IPS DF 19.7 (cell line): ENCODE data around the gene ZNF775.
"Not testable (repeated sequence)": the region's sequence is repeated elsewhere in the genome, so short reads cannot be mapped to it uniquely, and the experiment has no call there.

Experiments used
- DNase-seq: peaks from one replicate; pipeline ENCODE4 v3.0.0-alpha.2; 2013; ENCODE audit warnings: low read depth, low spot score

The ZNF775 gene

GRCh38 chr7:150382123-150382843 is 3.2 kb downstream of the ZNF775 start:
- DNase-seq = no peak

- DNase-seq = no peak
Measured at GRCh38 chr7:150382844-150383225, 3.7 kb downstream of the ZNF775 start.

- DNase-seq = peak; percentile 95
Measured at GRCh38 chr7:150383710-150384397, 4.7 kb downstream of the ZNF775 start.

GRCh38 chr7:150384406-150385301 is 5.5 kb downstream of the ZNF775 start:
- no peak for DNase-seq

- DNase-seq = no peak
Measured at GRCh38 chr7:150385302-150385723, 6.2 kb downstream of the ZNF775 start.

GRCh38 chr7:150385884-150386283 is 6.8 kb downstream of the ZNF775 start:
- DNase-seq = not testable (repeated sequence)

GRCh38 chr7:150388306-150388705 is 9.2 kb downstream of the ZNF775 start:
- DNase-seq = no peak

GRCh38 chr7:150388709-150389531 is 9.8 kb downstream of the ZNF775 start:
- DNase-seq = no peak

GRCh38 chr7:150389532-150389816 is 10.3 kb downstream of the ZNF775 start:
- no peak for DNase-seq

GRCh38 chr7:150390205-150390604 is 11.1 kb downstream of the ZNF775 start:
- DNase-seq = no peak

GRCh38 chr7:150393325-150393724 is 14.2 kb downstream of the ZNF775 start:
- no peak for DNase-seq

- DNase-seq = no peak
Measured at GRCh38 chr7:150396426-150396825, 17.3 kb downstream of the ZNF775 start.

- no peak for DNase-seq
Measured at GRCh38 chr7:150396851-150397260, 17.7 kb downstream of the ZNF775 start.

GRCh38 chr7:150397346-150398107 is 18.4 kb downstream of the ZNF775 start:
- no peak for DNase-seq

- DNase-seq = no peak
Measured at GRCh38 chr7:150398108-150398964, 19.2 kb downstream of the ZNF775 start.

GRCh38 chr7:150398965-150399320 is 19.8 kb downstream of the ZNF775 start:
- no peak for DNase-seq

GRCh38 chr7:150399421-150400007 is 20.4 kb downstream of the ZNF775 start:
- no peak for DNase-seq

GRCh38 chr7:150400008-150400787 is 21.1 kb downstream of the ZNF775 start:
- no peak for DNase-seq
